IMR-90 (cell line): Measurements from ENCODE around the gene PTPN13. TPM values are rescaled to one million over a fixed set of nuclear protein-coding genes. Genes with fewer than 3 reads are reported as not detected.

Experiments used
- ATAC-seq: fragments of 200-7000 bp; cut with Tn5 transposase; 2 replicates; pipeline ENCODE4 v1.9.1; 2020; ENCODE audit warnings: low read depth, mild to moderate bottlenecking, moderate library complexity
- BruUV-seq: library from RNA; stranded (reverse); fragments of 400-500 nt; replicated peaks from 2 replicates; lab custom pipeline; 2021; lab: Mats Ljungman, UMichigan
- CTCF ChIA-PET: fragments of 300-600 bp; formaldehyde crosslinking; extraction: SDS; loops from one replicate; lab custom pipeline; 2021; ENCODE audit warnings: antibody characterized with exemption; lab: Yijun Ruan, JAX
- POLR2A ChIA-PET: fragments of 300-600 bp; sonication (Branson Sonifier 250); formaldehyde crosslinking; loops from one replicate; lab custom pipeline; 2022; ENCODE audit warnings: antibody characterized with exemption; ENCODE audit not compliant: unreplicated experiment; lab: Charles Lee
- DNase-seq: peaks from one replicate; pipeline ENCODE4 v3.0.0; 2013
- H2AFZ ChIP-seq: replicated peaks from 2 replicates; pipeline ENCODE3; 2013; ENCODE audit warnings: low read length, mild to moderate bottlenecking; ENCODE audit not compliant: poor library complexity
- H2AK5ac ChIP-seq: 2 replicates; pipeline ENCODE4 v1.6.1; 2013; ENCODE audit warnings: low read depth, low read length, inconsistent platforms
- H2AK9ac ChIP-seq: replicated peaks from 2 replicates; pipeline ENCODE3; 2013; ENCODE audit warnings: mild to moderate bottlenecking, low read depth, low read length, moderate library complexity; ENCODE audit not compliant: poor library complexity
- H2BK120ac ChIP-seq: 2 replicates; pipeline ENCODE4 v1.6.1; 2013; ENCODE audit warnings: low read depth, low read length, inconsistent platforms
- H2BK15ac ChIP-seq: 3 replicates; pipeline ENCODE4 v1.6.1; 2013; ENCODE audit warnings: low read depth, low read length, inconsistent platforms
- H2BK20ac ChIP-seq: 2 replicates; pipeline ENCODE4 v1.6.1; 2013; ENCODE audit warnings: low read depth, mild to moderate bottlenecking, inconsistent platforms, low read length, moderate library complexity
- H2BK5ac ChIP-seq: 2 replicates; pipeline ENCODE4 v1.6.1; 2013; ENCODE audit warnings: mild to moderate bottlenecking, low read depth, low read length, inconsistent platforms; ENCODE audit not compliant: poor library complexity, severe bottlenecking
- H3K14ac ChIP-seq: replicated peaks from 2 replicates; pipeline ENCODE4 v1.6.1; 2013; ENCODE audit warnings: low read depth, low read length, inconsistent platforms
- H3K18ac ChIP-seq: 2 replicates; pipeline ENCODE4 v1.6.1; 2013; ENCODE audit warnings: low read depth, low read length, control low read depth
- H3K23ac ChIP-seq: 2 replicates; pipeline ENCODE4 v1.6.1; 2013; ENCODE audit warnings: low read depth, low read length, inconsistent platforms
- H3K27ac ChIP-seq: 2 replicates; pipeline ENCODE4 v1.5.1; 2013; ENCODE audit warnings: mild to moderate bottlenecking, control low read depth, low read length; ENCODE audit not compliant: insufficient read depth
- H3K27me3 ChIP-seq: 2 replicates; pipeline ENCODE4 v1.6.1; 2013; ENCODE audit warnings: low read length; ENCODE audit not compliant: control insufficient read depth, insufficient read depth
- H3K36me3 ChIP-seq: 2 replicates; pipeline ENCODE4 v1.6.1; 2013; ENCODE audit warnings: low read length, mixed read lengths; ENCODE audit not compliant: control insufficient read depth, insufficient read depth
- H3K4ac ChIP-seq: 2 replicates; pipeline ENCODE4 v1.6.1; 2013; ENCODE audit warnings: low read depth, low read length, inconsistent platforms
- H3K4me1 ChIP-seq: 2 replicates; pipeline ENCODE4 v1.6.1; 2013; ENCODE audit warnings: low read length, mixed read lengths; ENCODE audit not compliant: control insufficient read depth, insufficient read depth
- H3K4me2 ChIP-seq: 2 replicates; pipeline ENCODE4 v1.6.1; 2013; ENCODE audit warnings: low read depth, mild to moderate bottlenecking, control low read depth, low read length, moderate library complexity
- H3K4me3 ChIP-seq: 2 replicates; pipeline ENCODE4 v1.5.1; 2013; ENCODE audit warnings: low read depth, mild to moderate bottlenecking, control low read depth, low read length, moderate library complexity; ENCODE audit not compliant: insufficient read depth
- H3K56ac ChIP-seq: 2 replicates; pipeline ENCODE4 v1.6.1; 2013; ENCODE audit warnings: low read length, inconsistent platforms; ENCODE audit not compliant: insufficient read depth; ENCODE audit errors: extremely low read depth
- H3K79me1 ChIP-seq, 2 experiments: 2 replicates each; pipeline ENCODE4 v1.6.1; 2013; ENCODE audit warnings: low read length in 2 of 2, inconsistent platforms in 1 of 2, low read depth in 1 of 2
- H3K9ac ChIP-seq: 2 replicates; pipeline ENCODE4 v1.6.1; 2013; ENCODE audit warnings: low read depth, low read length, control low read depth
- H3K9me1 ChIP-seq: 2 replicates; pipeline ENCODE4 v1.6.1; 2013; ENCODE audit warnings: low read length, inconsistent platforms; ENCODE audit not compliant: insufficient read depth
- H3K9me3 ChIP-seq: 2 replicates; pipeline ENCODE4 v1.6.1; 2013; ENCODE audit warnings: low read length; ENCODE audit not compliant: control insufficient read depth, insufficient read depth
- H4K20me1 ChIP-seq: 2 replicates; pipeline ENCODE4 v1.6.1; 2013; ENCODE audit warnings: low read length, inconsistent platforms; ENCODE audit not compliant: insufficient read depth
- H4K5ac ChIP-seq: 2 replicates; pipeline ENCODE4 v1.6.1; 2013; ENCODE audit warnings: mild to moderate bottlenecking, low read depth, low read length, control low read depth
- H4K8ac ChIP-seq, 2 experiments: 2 replicates each; pipeline ENCODE4 v1.6.1; 2013; ENCODE audit warnings: low read depth in 2 of 2, low read length in 2 of 2, control low read depth in 1 of 2, inconsistent platforms in 1 of 2
- H4K91ac ChIP-seq: 2 replicates; pipeline ENCODE4 v1.6.1; 2013; ENCODE audit warnings: low read depth, low read length, inconsistent platforms; ENCODE audit not compliant: insufficient read depth
- CEBPB ChIP-seq: IDR thresholded peaks from 2 replicates; pipeline ENCODE4 v1.6.1; 2012; ENCODE audit warnings: low read depth, low read length, improper control_type of control experiment
- FOS ChIP-seq: fragments of 150-350 bp; IDR thresholded peaks from 2 replicates; pipeline ENCODE4 v1.6.1; 2016; ENCODE audit warnings: low read depth, low read length
- MAFK ChIP-seq: IDR thresholded peaks from 2 replicates; pipeline ENCODE4 v1.6.1; 2012; ENCODE audit warnings: low read depth, low read length, improper control_type of control experiment
- NFE2L2 ChIP-seq: fragments of 150-350 bp; IDR thresholded peaks from 2 replicates; pipeline ENCODE4 v1.6.1; 2016; ENCODE audit warnings: low read depth, mild to moderate bottlenecking, low read length
- WGBS, 2 experiments: methylation state at CpG; one replicate each; pipeline versions ENCODE4 v1.1.5 to v1.1.7; 2013; ENCODE audit warnings: missing lambda C conversion rate in 2 of 2; ENCODE audit not compliant: insufficient read length in 1 of 2; ENCODE audit errors: extremely low coverage in 2 of 2; 5-methylcytosine and 5-hydroxymethylcytosine counted together
- dilution Hi-C: fragments of 300-500 bp; cut with HindIII; formaldehyde crosslinking; loops from one replicate; pipeline ENCODE4 v1.14.3; 2018; ENCODE audit warnings: low sequenced_read_pairs; ENCODE audit not compliant: unreplicated experiment
- in situ Hi-C: fragments of 300-500 bp; cut with MboI; formaldehyde crosslinking; loops from 3 replicates; pipeline ENCODE4 v1.14.3; 2019; ENCODE audit warnings: low sequenced_read_pairs, inconsistent platforms, mixed read lengths
- intact Hi-C: fragments of 100-400 bp; cut with micrococcal nuclease; formaldehyde crosslinking; loops from 2 replicates; pipeline ENCODE4 v1.10.0; 2022
- polyA plus RNA-seq, 3 experiments: library from polyadenylated mRNA; depleted of rRNA; stranded (reverse); fragments of >200 nt; gene quantifications; 2 replicates each; pipeline ENCODE4 v1.2.3, GENCODE V29; 2012; ENCODE audit warnings: low replicate concordance in 1 of 3
- total RNA-seq: library from RNA; depleted of rRNA; stranded (reverse); fragments of >200 nt; gene quantifications from 2 replicates; pipeline ENCODE4 v1.2.3, GENCODE V29; 2012
- TF ChIP-seq, protein P1 (sequence below): fragments of 150-350 bp; IDR thresholded peaks from 2 replicates; pipeline ENCODE4 v1.6.1; 2016; ENCODE audit warnings: low read depth, mild to moderate bottlenecking, low read length, moderate library complexity, borderline replicate concordance
- TF ChIP-seq, protein P2 (sequence below): fragments of 150-350 bp; IDR thresholded peaks from 2 replicates; pipeline ENCODE4 v1.6.1; 2017; ENCODE audit warnings: mild to moderate bottlenecking, antibody characterized with exemption, low read length, low read depth

PTPN13 gene
- total and polyA plus RNA-seq, 2 of the 4 experiments (the other 2 are of a cell fraction): 7.7 to 29.0 TPM

DNA sequence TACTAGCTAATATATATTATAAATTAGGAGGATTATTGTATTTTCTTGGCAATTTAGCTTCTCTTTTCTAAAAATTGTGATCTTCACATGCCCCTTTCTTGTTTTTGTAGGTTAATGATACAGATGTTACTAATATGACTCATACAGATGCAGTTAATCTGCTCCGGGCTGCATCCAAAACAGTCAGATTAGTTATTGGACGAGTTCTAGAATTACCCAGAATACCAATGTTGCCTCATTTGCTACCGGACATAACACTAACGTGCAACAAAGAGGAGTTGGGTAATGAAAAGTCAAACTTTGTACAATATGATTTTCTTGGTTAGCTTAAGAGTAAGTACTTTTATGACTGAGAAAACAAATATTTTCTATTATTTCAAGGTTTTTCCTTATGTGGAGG, 180.9 kb downstream of the PTPN13 start:
- Histone ChIP-seq H2AK5ac (no peak overlapping the region), H3K27me3 (no peaks in the 10 kb centered on the region), H3K27ac (no peak overlapping the region), H3K9me1 (no peaks in the 10 kb centered on the region), H4K5ac (no peak overlapping the region), H3K4me3 (no peak overlapping the region), H3K56ac (no peak overlapping the region), H2BK120ac (no peak overlapping the region), H4K91ac (no peak overlapping the region), H2BK15ac (no peak overlapping the region), H3K36me3 (peaks cover 10% of the 10 kb centered on the region), H4K20me1 (no peaks in the 10 kb centered on the region), H3K23ac (no peak overlapping the region), H3K9me3 (no peaks in the 10 kb centered on the region), H3K14ac (no peak overlapping the region), H2AK9ac (no peak overlapping the region), H3K18ac (no peak overlapping the region), H3K9ac (no peak overlapping the region), H3K4me1 (no peaks in the 10 kb centered on the region), H2BK20ac (no peak overlapping the region), H3K79me1 (no peaks in the 10 kb centered on the region), H3K4me2 (no peak overlapping the region), H2AFZ (no peak overlapping the region), H3K4ac (no peak overlapping the region), H2BK5ac (no peak overlapping the region), H4K8ac (no peak overlapping the region)
- intact Hi-C loops (no loop called here), in situ Hi-C loops (no loop called here), dilution Hi-C loops (no loop called here)
- no CpG with 5 or more reads among the region's 4 CpGs for WGBS, 2 experiments
- POLR2A ChIA-PET: no interaction called here
- TF ChIP-seq, protein P1, sequence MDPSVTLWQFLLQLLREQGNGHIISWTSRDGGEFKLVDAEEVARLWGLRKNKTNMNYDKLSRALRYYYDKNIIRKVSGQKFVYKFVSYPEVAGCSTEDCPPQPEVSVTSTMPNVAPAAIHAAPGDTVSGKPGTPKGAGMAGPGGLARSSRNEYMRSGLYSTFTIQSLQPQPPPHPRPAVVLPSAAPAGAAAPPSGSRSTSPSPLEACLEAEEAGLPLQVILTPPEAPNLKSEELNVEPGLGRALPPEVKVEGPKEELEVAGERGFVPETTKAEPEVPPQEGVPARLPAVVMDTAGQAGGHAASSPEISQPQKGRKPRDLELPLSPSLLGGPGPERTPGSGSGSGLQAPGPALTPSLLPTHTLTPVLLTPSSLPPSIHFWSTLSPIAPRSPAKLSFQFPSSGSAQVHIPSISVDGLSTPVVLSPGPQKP: no peak
- TF ChIP-seq, protein P2, sequence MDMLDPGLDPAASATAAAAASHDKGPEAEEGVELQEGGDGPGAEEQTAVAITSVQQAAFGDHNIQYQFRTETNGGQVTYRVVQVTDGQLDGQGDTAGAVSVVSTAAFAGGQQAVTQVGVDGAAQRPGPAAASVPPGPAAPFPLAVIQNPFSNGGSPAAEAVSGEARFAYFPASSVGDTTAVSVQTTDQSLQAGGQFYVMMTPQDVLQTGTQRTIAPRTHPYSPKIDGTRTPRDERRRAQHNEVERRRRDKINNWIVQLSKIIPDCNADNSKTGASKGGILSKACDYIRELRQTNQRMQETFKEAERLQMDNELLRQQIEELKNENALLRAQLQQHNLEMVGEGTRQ: no peak
- TF ChIP-seq FOS (no peak), NFE2L2 (no peak), MAFK (no peak), CEBPB (no peak)
- ATAC-seq (no peak), DNase-seq (no peak)
- no TSS peak for BruUV-seq
- CTCF ChIA-PET: no interaction called here
